ENCODE data around the gene SORBS2. TPM values are rescaled to one million over a fixed set of nuclear protein-coding genes. Genes with fewer than 3 reads are reported as not detected.

SORBS2 gene
- total and polyA plus RNA-seq, 2 of the 4 experiments (the other 2 are of a cell fraction), result 0.18 TPM; not detected in 1

- no peak for TF ChIP-seq MAFK (IDR thresholded peaks at IDR 0.05; ENCODE audit: low read depth, low read length)
- no peak for TF ChIP-seq CHD1 (IDR thresholded peaks at IDR 0.05; ENCODE audit: low read depth, low read length)
- no peak for TF ChIP-seq POLR2A (IDR thresholded peaks at IDR 0.05; ENCODE audit: low read depth, low read length)
- H3K56ac ChIP-seq (ENCODE audit: extremely low read depth, insufficient read depth, low read length), result no peak overlapping the region
- H2AFZ ChIP-seq (replicated peaks; ENCODE audit: low read length, poor library complexity), result no peak overlapping the region
- ChIA-PET POLR2A (ENCODE audit: unreplicated experiment) (no interaction called here), CTCF (interaction anchor here (0.6 kb wide), 1 partner anchor 12 kb away, joined by 3 read pairs; no protein-coding TSS in a partner anchor)
- H3K9ac ChIP-seq (ENCODE audit: low read depth, low read length), result no peak overlapping the region
- no peak overlapping the region for H3K4me2 ChIP-seq (ENCODE audit: low read depth, low read length)
- in situ Hi-C loops (cut with MboI; ENCODE audit: low sequenced_read_pairs), result no loop called here
- H3K18ac ChIP-seq (ENCODE audit: low read depth, low read length), result no peak overlapping the region
- H3K27me3 ChIP-seq (ENCODE audit: control insufficient read depth, insufficient read depth, low read length), result no peaks in the 10 kb centered on the region
- no peak overlapping the region for H4K91ac ChIP-seq (ENCODE audit: insufficient read depth, low read depth, low read length)
- intact Hi-C loops (cut with micrococcal nuclease), result no loop called here
- H3K4ac ChIP-seq (ENCODE audit: low read depth, low read length), result no peak overlapping the region
- H3K27ac ChIP-seq (ENCODE audit: insufficient read depth, low read length), result no peak overlapping the region
- no TSS peak for BruUV-seq (replicated peaks)
- no peak overlapping the region for H4K8ac ChIP-seq (ENCODE audit: low read depth in 2 of 2, low read length in 2 of 2)
- H2BK120ac ChIP-seq (ENCODE audit: low read depth, low read length), result no peak overlapping the region
- no peak overlapping the region for H2AK5ac ChIP-seq (ENCODE audit: low read depth, low read length)
- no peak overlapping the region for H2BK15ac ChIP-seq (ENCODE audit: low read depth, low read length)
- H3K4me1 ChIP-seq (ENCODE audit: control insufficient read depth, insufficient read depth, low read length), result no peaks in the 10 kb centered on the region; the same call in 1 of the 2 replicates
- no peak overlapping the region for H4K5ac ChIP-seq (ENCODE audit: low read depth, low read length)
- H3K9me1 ChIP-seq (ENCODE audit: insufficient read depth, low read length), result peaks cover 6% of the 10 kb centered on the region; the same call in 1 of the 2 replicates
- H2BK5ac ChIP-seq (ENCODE audit: low read depth, low read length, poor library complexity, severe bottlenecking), result no peak overlapping the region
- H3K23ac ChIP-seq (ENCODE audit: low read depth, low read length), result no peak overlapping the region
- H3K9me3 ChIP-seq (ENCODE audit: control insufficient read depth, insufficient read depth, low read length), result no peaks in the 10 kb centered on the region
- DNase-seq, result no peak
- no peak overlapping the region for H2BK20ac ChIP-seq (ENCODE audit: low read depth, low read length)
- H3K14ac ChIP-seq (replicated peaks; ENCODE audit: low read depth, low read length), result no peak overlapping the region
- no peaks in the 10 kb centered on the region for H4K20me1 ChIP-seq (ENCODE audit: insufficient read depth, low read length)
- WGBS, 2 experiments (ENCODE audit: extremely low coverage in 2 of 2, insufficient read length in 1 of 2), result 93% methylated on average over 4 of the region's 5 CpGs; no CpG with 5 or more reads in 1 of the 2 experiments
- no peak overlapping the region for H2AK9ac ChIP-seq (replicated peaks; ENCODE audit: low read depth, low read length, poor library complexity)
- dilution Hi-C loops (cut with HindIII; ENCODE audit: low sequenced_read_pairs, unreplicated experiment), result no loop called here
- no peaks in the 10 kb centered on the region for H3K36me3 ChIP-seq (ENCODE audit: control insufficient read depth, insufficient read depth, low read length)
- ATAC-seq (ENCODE audit: low read depth), result no peak
- H3K4me3 ChIP-seq (ENCODE audit: insufficient read depth, low read depth, low read length), result no peak overlapping the region
- H3K79me1 ChIP-seq (ENCODE audit: low read depth in 1 of 2, low read length in 2 of 2), result no peaks in the 10 kb centered on the region
Measured at GRCh38 chr4:185780472-185780871, 31.5 kb downstream of the SORBS2 start.

Measured in IMR-90 (cell line).